GM23248 (cell line): ENCODE results near the gene GALNT17. TPM values are rescaled to one million over a fixed set of nuclear protein-coding genes. Genes with fewer than 3 reads are reported as not detected.

ENCODE experiments used
- DNase-seq: peaks from one replicate; pipeline ENCODE4 v3.0.0-alpha.2; 2015
- H2AFZ ChIP-seq: fragments of 200-600 bp; sonication (generic); 2 replicates; pipeline ENCODE4 v1.6.1; 2016; ENCODE audit warnings: antibody characterized with exemption
- H3F3A ChIP-seq: fragments of 200-600 bp; sonication (generic); 2 replicates; pipeline ENCODE4 v1.6.1; 2016; ENCODE audit warnings: mild to moderate bottlenecking, antibody characterized with exemption, mixed run types; ENCODE audit not compliant: insufficient read depth
- H3K27ac ChIP-seq: fragments of 200-600 bp; sonication (generic); 2 replicates; pipeline ENCODE4 v1.5.1; 2016; ENCODE audit warnings: mild to moderate bottlenecking
- H3K27me3 ChIP-seq: fragments of 200-600 bp; sonication (generic); replicated peaks from 2 replicates; pipeline ENCODE4 v1.6.1; 2016; ENCODE audit warnings: mild to moderate bottlenecking; ENCODE audit not compliant: insufficient read depth
- H3K36me3 ChIP-seq: fragments of 200-600 bp; sonication (generic); 2 replicates; pipeline ENCODE4 v1.6.1; 2016; ENCODE audit warnings: low read depth, mild to moderate bottlenecking
- H3K4me1 ChIP-seq: fragments of 200-600 bp; sonication (generic); 2 replicates; pipeline ENCODE4 v1.6.1; 2016; ENCODE audit warnings: mild to moderate bottlenecking; ENCODE audit not compliant: insufficient read depth
- H3K4me2 ChIP-seq: fragments of 200-600 bp; sonication (generic); one replicate; pipeline ENCODE4 v1.6.1; 2016; ENCODE audit warnings: mild to moderate bottlenecking; ENCODE audit not compliant: unreplicated experiment
- H3K4me3 ChIP-seq: fragments of 200-600 bp; sonication (generic); 2 replicates; pipeline ENCODE4 v1.5.1; 2016; ENCODE audit warnings: mild to moderate bottlenecking
- H3K79me2 ChIP-seq: fragments of 200-600 bp; sonication (generic); 2 replicates; pipeline ENCODE4 v1.6.1; 2016; ENCODE audit warnings: mild to moderate bottlenecking; ENCODE audit not compliant: insufficient read depth
- H3K9ac ChIP-seq: fragments of 200-600 bp; sonication (generic); 2 replicates; pipeline ENCODE4 v1.6.1; 2016; ENCODE audit warnings: mild to moderate bottlenecking
- H3K9me2 ChIP-seq: fragments of 200-600 bp; sonication (generic); 2 replicates; pipeline ENCODE4 v1.6.1; 2016; ENCODE audit warnings: mixed run types, mild to moderate bottlenecking, moderate library complexity; ENCODE audit not compliant: insufficient read depth
- H3K9me3 ChIP-seq: fragments of 200-600 bp; sonication (generic); one replicate; pipeline ENCODE4 v1.6.1; 2017; ENCODE audit warnings: low read depth
- H4K20me1 ChIP-seq: fragments of 200-600 bp; sonication (generic); 2 replicates; pipeline ENCODE4 v1.6.0; 2016; ENCODE audit not compliant: insufficient read depth
- EZH2 ChIP-seq: fragments of 200-600 bp; sonication (generic); IDR thresholded peaks from 2 replicates; pipeline ENCODE4 v1.6.1; 2018; ENCODE audit warnings: antibody characterized with exemption, mild to moderate bottlenecking; ENCODE audit not compliant: insufficient read depth, poor library complexity, severe bottlenecking
- EZH2phosphoT487 ChIP-seq: fragments of 200-600 bp; sonication (generic); IDR thresholded peaks from 2 replicates; pipeline ENCODE4 v1.6.1; 2018; ENCODE audit warnings: antibody characterized with exemption, moderate library complexity, mild to moderate bottlenecking, low read depth; ENCODE audit not compliant: insufficient read depth
- WGBS, 2 experiments: methylation state at CpG; one replicate each; pipeline ENCODE4 v1.1.6; 2015 to 2017; ENCODE audit warnings: low lambda C conversion rate in 2 of 2, low coverage in 1 of 2; ENCODE audit errors: missing lambda C conversion rate in 2 of 2; 5-methylcytosine and 5-hydroxymethylcytosine counted together
- in situ Hi-C: fragments of 300-500 bp; cut with MboI; formaldehyde crosslinking; loops from 2 replicates; pipeline ENCODE4 v1.15.0; 2020
- polyA plus RNA-seq: library from polyadenylated mRNA; unstranded; fragments of >200 nt; fragmentation: Nextera tagmentation; extraction: Ambion mirVana; gene quantifications from 2 replicates; pipeline ENCODE4 v1.2.1, GENCODE V29; 2016
- total RNA-seq: library from RNA; depleted of rRNA; stranded (reverse); fragments of >200 nt; shearing (Covaris generic); gene quantifications from 2 replicates; pipeline ENCODE4 v1.2.3, GENCODE V29; 2014

The GALNT17 gene
- total and polyA plus RNA-seq, 2 experiments from 2014 or later, result not detected

DNA sequence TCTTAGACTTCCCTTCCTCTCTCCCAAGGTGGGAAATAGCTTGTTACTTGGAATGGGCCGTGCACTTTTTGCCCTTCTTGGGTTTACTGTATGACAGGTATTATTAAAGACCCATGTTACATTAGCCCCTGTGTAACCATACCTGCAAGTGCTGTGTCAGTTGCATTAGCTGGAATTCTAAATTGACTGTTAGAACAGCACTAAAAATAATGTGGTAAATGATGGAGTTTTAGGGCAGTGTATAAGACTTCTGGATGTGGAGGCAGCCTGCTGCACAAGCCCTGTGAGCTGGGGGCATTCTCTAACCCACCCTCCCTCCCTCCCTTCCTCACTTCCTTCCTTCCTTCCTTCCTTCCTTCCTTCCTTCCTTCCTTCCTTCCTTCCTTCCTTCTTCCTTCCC is 52.7 kb downstream of the GALNT17 start:
- Histone ChIP-seq H3K4me1 (no peaks in the 10 kb centered on the region), H4K20me1 (no peaks in the 10 kb centered on the region), H3F3A (no peaks in the 10 kb centered on the region), H3K4me3 (no peak overlapping the region), H3K9ac (no peak overlapping the region), H3K27ac (no peak overlapping the region), H3K79me2 (no peaks in the 10 kb centered on the region), H2AFZ (no peak overlapping the region), H3K9me2 (no peaks in the 10 kb centered on the region), H3K4me2 (no peak overlapping the region), H3K36me3 (no peaks in the 10 kb centered on the region), H3K9me3 (no peaks in the 10 kb centered on the region), H3K27me3 (no peaks in the 10 kb centered on the region)
- TF ChIP-seq EZH2, result no peak
- TF ChIP-seq EZH2phosphoT487, result no peak
- WGBS, 2 experiments, result 14 to 24% methylated on average over 1 of the region's 1 CpG
- in situ Hi-C loops, result no loop called here
- no peak for DNase-seq

DNA sequence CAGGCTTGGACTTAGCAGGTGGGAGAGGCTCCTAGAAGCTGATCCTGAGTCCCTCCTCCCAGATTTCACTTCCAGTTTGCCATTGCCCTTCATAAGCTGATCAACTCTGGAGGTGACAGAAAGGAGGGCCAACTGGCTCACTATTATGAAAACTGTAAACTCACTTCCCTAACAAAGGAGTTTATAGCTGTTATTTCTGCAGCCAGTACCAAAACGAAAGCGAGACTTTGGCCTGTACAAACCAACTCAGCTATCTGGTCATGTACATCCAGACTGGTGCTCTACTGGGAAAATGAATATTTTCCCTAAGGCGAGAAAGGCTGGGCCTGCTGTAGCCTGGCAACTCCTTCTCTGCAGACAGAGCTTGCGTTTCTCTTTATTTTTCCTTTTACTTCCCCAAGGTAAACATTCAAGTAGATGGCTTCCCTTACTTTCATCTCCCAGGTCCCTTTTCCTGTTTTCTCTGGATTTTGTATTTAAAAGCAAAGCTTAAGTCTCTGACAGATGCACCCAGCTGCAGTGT is 54.7 kb downstream of the GALNT17 start:
- Histone ChIP-seq H3K27me3 (no peaks in the 10 kb centered on the region), H3K9ac (no peak overlapping the region), H3F3A (no peaks in the 10 kb centered on the region), H3K27ac (no peak overlapping the region), H3K9me3 (no peaks in the 10 kb centered on the region), H3K9me2 (no peaks in the 10 kb centered on the region), H4K20me1 (no peaks in the 10 kb centered on the region), H2AFZ (no peak overlapping the region), H3K36me3 (no peaks in the 10 kb centered on the region), H3K79me2 (no peaks in the 10 kb centered on the region), H3K4me3 (no peak overlapping the region), H3K4me2 (no peak overlapping the region), H3K4me1 (no peaks in the 10 kb centered on the region)
- 9 to 12% methylated on average over 4 of the region's 4 CpGs for WGBS, 2 experiments
- no peak for DNase-seq
- in situ Hi-C loops, result no loop called here
- TF ChIP-seq EZH2 (no peak), EZH2phosphoT487 (no peak)

DNA sequence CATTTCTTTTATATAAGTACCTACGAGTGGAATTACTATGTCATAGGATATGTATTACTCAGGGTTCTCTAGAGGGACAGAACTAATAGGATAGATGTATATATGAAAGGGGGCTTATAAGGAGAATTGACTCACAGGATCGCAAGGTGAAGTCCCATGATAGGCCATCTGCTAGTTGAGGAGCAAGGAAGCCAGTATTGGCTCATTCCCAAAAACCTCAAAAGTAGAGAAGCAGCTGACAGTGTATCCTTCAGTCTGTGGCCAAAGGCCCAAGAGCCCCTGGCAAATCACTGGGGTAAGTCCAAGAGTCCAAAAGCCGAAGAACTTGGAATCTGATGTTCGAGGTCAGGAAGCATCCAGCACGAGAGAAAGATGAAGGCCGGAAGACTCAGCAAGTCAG is 59.8 kb downstream of the GALNT17 start:
- H3K36me3 ChIP-seq, result no peaks in the 10 kb centered on the region
- H3F3A ChIP-seq, result no peaks in the 10 kb centered on the region
- no peak overlapping the region for H3K4me3 ChIP-seq
- H3K9ac ChIP-seq, result no peak overlapping the region
- no peak for DNase-seq
- no peak overlapping the region for H3K27ac ChIP-seq
- no peaks in the 10 kb centered on the region for H3K9me2 ChIP-seq
- no peak overlapping the region for H3K4me2 ChIP-seq
- no peaks in the 10 kb centered on the region for H3K4me1 ChIP-seq
- H2AFZ ChIP-seq, result no peak overlapping the region
- 31% methylated on average over 6 of the region's 6 CpGs for WGBS, 2 experiments
- TF ChIP-seq EZH2phosphoT487 (no peak), EZH2 (no peak)
- no peaks in the 10 kb centered on the region for H4K20me1 ChIP-seq
- no peaks in the 10 kb centered on the region for H3K27me3 ChIP-seq
- in situ Hi-C loops, result no loop called here
- no peaks in the 10 kb centered on the region for H3K79me2 ChIP-seq
- H3K9me3 ChIP-seq, result no peaks in the 10 kb centered on the region

DNA sequence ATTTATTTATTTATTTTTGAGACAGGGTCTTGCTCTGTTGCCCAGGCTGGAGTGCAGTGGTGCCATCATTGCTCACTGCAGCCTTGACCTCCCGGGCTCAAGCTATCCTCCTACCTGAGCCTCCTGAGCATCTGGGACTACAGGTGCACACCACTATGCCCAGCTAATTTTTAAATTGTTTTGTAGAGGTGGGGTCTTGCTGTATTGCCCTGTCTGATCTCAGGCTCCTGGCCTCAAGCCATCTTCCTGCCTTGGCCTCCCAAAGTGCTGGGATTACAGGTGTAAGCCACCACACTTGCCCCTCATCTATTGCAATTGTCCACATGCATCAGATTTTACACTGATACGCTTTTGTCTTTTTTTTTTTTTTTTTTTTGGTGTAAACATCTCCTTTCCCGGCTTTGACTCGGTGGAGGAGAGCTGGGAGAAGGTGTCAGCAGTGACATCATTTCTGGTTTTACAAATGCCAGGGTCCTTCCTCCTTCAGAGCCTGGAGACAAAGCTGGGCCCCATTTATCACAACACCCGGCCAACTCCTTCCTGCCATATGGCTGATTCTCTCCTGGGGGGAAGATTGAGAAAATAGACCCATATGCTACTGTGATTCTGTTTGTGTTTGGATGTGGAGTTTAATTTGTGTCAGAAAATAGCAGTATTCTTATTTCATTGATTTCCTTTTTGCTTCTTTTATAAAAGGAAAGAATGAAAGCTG is 61.3 kb downstream of the GALNT17 start:
- Histone ChIP-seq H3K9ac (no peak overlapping the region), H3K4me2 (no peak overlapping the region), H2AFZ (no peak overlapping the region), H3K9me2 (no peaks in the 10 kb centered on the region), H3K79me2 (no peaks in the 10 kb centered on the region), H3K9me3 (no peaks in the 10 kb centered on the region), H3K27ac (no peak overlapping the region), H3K27me3 (no peaks in the 10 kb centered on the region), H3K4me3 (no peak overlapping the region), H3K36me3 (no peaks in the 10 kb centered on the region), H3K4me1 (no peaks in the 10 kb centered on the region), H3F3A (no peaks in the 10 kb centered on the region), H4K20me1 (no peaks in the 10 kb centered on the region)
- in situ Hi-C loops, result no loop called here
- TF ChIP-seq EZH2, result no peak
- TF ChIP-seq EZH2phosphoT487, result no peak
- 6 to 9% methylated on average over 5 of the region's 5 CpGs for WGBS, 2 experiments
- no peak for DNase-seq

DNA sequence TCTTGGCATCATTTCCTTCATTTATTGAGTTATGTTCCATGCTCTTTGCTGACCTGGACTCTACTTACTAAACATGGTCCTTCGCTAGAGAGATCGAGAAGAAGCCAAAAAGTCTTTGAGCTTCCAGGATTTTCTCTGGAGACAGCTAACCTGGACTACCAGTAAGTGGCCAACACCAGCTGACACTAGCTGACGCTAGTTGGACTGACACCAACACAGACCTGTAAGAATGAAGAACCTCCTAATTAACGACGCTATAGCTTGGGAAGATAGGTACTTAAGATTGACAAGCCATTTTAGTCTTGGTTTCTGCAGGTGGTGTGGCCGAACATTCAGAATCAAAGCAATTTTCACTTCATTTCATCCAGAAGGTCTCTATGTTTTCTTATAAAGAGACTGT is 66.4 kb downstream of the GALNT17 start:
- H3K4me2 ChIP-seq, result no peak overlapping the region
- H3K9me2 ChIP-seq, result no peaks in the 10 kb centered on the region
- TF ChIP-seq EZH2phosphoT487, result no peak
- no peak for TF ChIP-seq EZH2
- H3F3A ChIP-seq, result no peaks in the 10 kb centered on the region
- in situ Hi-C loops, result no loop called here
- WGBS, 2 experiments, result 32 to 34% methylated on average over 6 of the region's 6 CpGs
- no peaks in the 10 kb centered on the region for H3K9me3 ChIP-seq
- H3K36me3 ChIP-seq, result no peaks in the 10 kb centered on the region
- H3K4me3 ChIP-seq, result no peak overlapping the region
- H3K27ac ChIP-seq, result no peak overlapping the region
- no peak overlapping the region for H2AFZ ChIP-seq
- no peak for DNase-seq
- H3K79me2 ChIP-seq, result no peaks in the 10 kb centered on the region
- no peaks in the 10 kb centered on the region for H3K4me1 ChIP-seq
- no peaks in the 10 kb centered on the region for H3K27me3 ChIP-seq
- no peak overlapping the region for H3K9ac ChIP-seq
- no peaks in the 10 kb centered on the region for H4K20me1 ChIP-seq
